Activated naive CD4-positive, alpha-beta T cell treated with anti-CD3 and anti-CD28 coated beads, Interleukin-2, amount 10 ng/mL, durations not matched to agents 5 hours and 36 hours (primary cell): ENCODE results near the gene SCYL2. TPM values are rescaled to one million over a fixed set of nuclear protein-coding genes. Genes with fewer than 3 reads are reported as not detected.

Experiments used
- total RNA-seq, 2 experiments: library from RNA; stranded (reverse); gene quantifications; one replicate each; pipeline ENCODE4 v1.2.3, GENCODE V29; 2021

The SCYL2 gene
- 10 to 100 TPM; 40.9 to 42.0 TPM for total RNA-seq

GRCh38 chr12:100266835-100267602 lies at the start of gene SCYL2, which contains the start of gene DEPDC4:
Gene SCYL2 (plus strand): TSS chr12:100267177. CDS start chr12:100282971, 15,794 bp downstream.
Gene DEPDC4 (minus strand): TSS chr12:100267079. CDS start chr12:100267076, 3 bp downstream.

GRCh38 chr12:100356644-100357223 lies 89.8 kb downstream of the SCYL2 start, which contains the start of gene SLC17A8:
Gene SLC17A8 (plus strand): TSS chr12:100357074. CDS start chr12:100357392, 318 bp downstream.

Other genes starting within 250 kb of the SCYL2 start
- 10 to 100 TPM; 17.5 to 17.9 TPM for gene BLTP3B, start 124.3 kb upstream of the SCYL2 start, total RNA-seq
- gene ACTR6, start 66.4 kb upstream of the SCYL2 start, total RNA-seq, result 10 to 100 TPM; 32.2 to 32.3 TPM
- gene DEPDC4, start 98 bp upstream of the SCYL2 start, total RNA-seq, result 1 to 10 TPM; 1.8 to 2.6 TPM
- gene SLC17A8, start 89.9 kb downstream of the SCYL2 start, total RNA-seq, result not detected
- not detected for gene NR1H4, start 206.7 kb downstream of the SCYL2 start, total RNA-seq